Endothelial cell of umbilical vein (primary cell): Measurements from ENCODE around the gene MALRD1. TPM values are rescaled to one million over a fixed set of nuclear protein-coding genes. Genes with fewer than 3 reads are reported as not detected.

Experiments
- BruUV-seq: library from RNA; stranded (reverse); fragments of 400-500 nt; replicated peaks from 2 replicates; lab custom pipeline; 2021; lab: Mats Ljungman, UMichigan
- CTCF ChIA-PET: fragments of 300-600, 350-600 bp; sonication (Branson Sonifier 250); formaldehyde crosslinking; loops from one replicate; lab custom pipeline; 2021; ENCODE audit warnings: antibody characterized with exemption, inconsistent platforms; lab: Charles Lee
- POLR2A ChIA-PET: fragments of 300-600, 350-600 bp; sonication (Branson Sonifier 250); formaldehyde crosslinking; loops from one replicate; lab custom pipeline; 2021; ENCODE audit warnings: antibody characterized with exemption, inconsistent platforms; lab: Charles Lee
- DNase-seq: peaks from one replicate; pipeline ENCODE4 v3.0.0-alpha.2; 2011; ENCODE audit warnings: low read depth, low spot score
- FAIRE-seq: peaks from 2 replicates; lab custom pipeline; 2011; peaks lifted over from hg19 to GRCh38; lab: Jason Lieb, UNC
- H2AFZ ChIP-seq: 2 replicates; pipeline ENCODE4 v1.6.0; 2012; ENCODE audit warnings: low read depth, low read length, control low read depth, inconsistent platforms
- H3K27ac ChIP-seq: 2 replicates; pipeline ENCODE4 v1.5.1; 2011; ENCODE audit warnings: low read depth, mild to moderate bottlenecking, control low read depth, low read length, moderate library complexity; ENCODE audit not compliant: insufficient read depth
- H3K27me3 ChIP-seq, 2 experiments: 2 replicates each; pipeline versions ENCODE4 v1.6.0 to v1.6.1; 2011; ENCODE audit warnings: low read length in 2 of 2, mixed read lengths in 1 of 2; ENCODE audit not compliant: control insufficient read depth in 2 of 2, insufficient read depth in 2 of 2
- H3K36me3 ChIP-seq, 2 experiments: 2 replicates in 1 of 2; 3 replicates in 1 of 2; pipeline ENCODE4 v1.5.1; 2011; ENCODE audit warnings: low read length in 2 of 2, mild to moderate bottlenecking in 1 of 2, moderate library complexity in 1 of 2; ENCODE audit not compliant: control insufficient read depth in 2 of 2, insufficient read depth in 2 of 2; ENCODE audit errors: extremely low read depth in 1 of 2
- H3K4me1 ChIP-seq: 3 replicates; pipeline ENCODE4 v1.5.1; 2011; ENCODE audit warnings: mild to moderate bottlenecking, low read length; ENCODE audit not compliant: control insufficient read depth, insufficient read depth; ENCODE audit errors: extremely low read depth
- H3K4me2 ChIP-seq: 2 replicates; pipeline ENCODE4 v1.6.1; 2011; ENCODE audit warnings: low read length, control low read depth, mixed read lengths; ENCODE audit not compliant: insufficient read depth
- H3K4me3 ChIP-seq, 3 experiments: fragments of 200-600 bp in 1 of 3; sonication (generic), shearing (Covaris generic) in 1 of 3; replicated peaks in 1 of 3; 2 replicates each; pipeline ENCODE4 v1.5.1; 2011 to 2016; ENCODE audit warnings: control low read depth in 3 of 3, low read length in 3 of 3, mild to moderate bottlenecking in 2 of 3, inconsistent platforms in 1 of 3, low read depth in 1 of 3, moderate library complexity in 1 of 3; ENCODE audit not compliant: insufficient read depth in 1 of 3
- H3K79me2 ChIP-seq: 2 replicates; pipeline ENCODE4 v1.6.0; 2012; ENCODE audit warnings: low read length, inconsistent platforms; ENCODE audit not compliant: control insufficient read depth, insufficient read depth
- H3K9ac ChIP-seq: replicated peaks from 2 replicates; pipeline ENCODE3; 2011; ENCODE audit warnings: low read length, control low read depth; ENCODE audit not compliant: insufficient read depth; ENCODE audit errors: extremely low read depth
- H3K9me1 ChIP-seq: replicated peaks from 3 replicates; pipeline ENCODE4 v1.6.0; 2011; ENCODE audit warnings: mild to moderate bottlenecking, low read length; ENCODE audit not compliant: control insufficient read depth, insufficient read depth; ENCODE audit errors: extremely low read depth
- H3K9me3 ChIP-seq: replicated peaks from 2 replicates; pipeline ENCODE4 v1.5.1; 2012; ENCODE audit warnings: low read length, inconsistent platforms; ENCODE audit not compliant: control insufficient read depth, insufficient read depth
- H4K20me1 ChIP-seq: replicated peaks from 2 replicates; pipeline ENCODE3; 2011; ENCODE audit warnings: mild to moderate bottlenecking, low read length; ENCODE audit not compliant: control insufficient read depth, insufficient read depth; ENCODE audit errors: extremely low read depth
- CTCF ChIP-seq, 2 donors: IDR thresholded peaks; 1 replicate in 1 of 2; 2 replicates in 1 of 2; pipeline ENCODE4 v1.5.1; 2011; ENCODE audit warnings: low read length in 2 of 2, mild to moderate bottlenecking in 2 of 2, moderate library complexity in 2 of 2, control low read depth in 1 of 2, inconsistent platforms in 1 of 2, low read depth in 1 of 2; ENCODE audit not compliant: insufficient read depth in 1 of 2; ENCODE audit errors: extremely low read depth in 1 of 2
- FOS ChIP-seq: IDR thresholded peaks from 2 replicates; pipeline ENCODE4 v1.6.1; 2011; ENCODE audit warnings: mild to moderate bottlenecking, low read length, moderate library complexity, borderline replicate concordance; ENCODE audit not compliant: insufficient read depth
- GATA2 ChIP-seq: IDR thresholded peaks from 2 replicates; pipeline ENCODE4 v1.7.0; 2011; ENCODE audit warnings: low read depth, mild to moderate bottlenecking, moderate library complexity, mixed read lengths, low read length; ENCODE audit not compliant: insufficient read length, insufficient read depth
- JUN ChIP-seq: IDR thresholded peaks from 2 replicates; pipeline ENCODE4 v1.6.1; 2011; ENCODE audit warnings: borderline replicate concordance, low read depth; ENCODE audit not compliant: insufficient read length, insufficient read depth
- POLR2A ChIP-seq: IDR thresholded peaks from 2 replicates; pipeline ENCODE4 v1.6.1; 2012; ENCODE audit warnings: low read depth, mild to moderate bottlenecking, control low read depth, low read length
- POLR2AphosphoS5 ChIP-seq: IDR thresholded peaks from 2 replicates; pipeline ENCODE4 v1.6.1; 2012; ENCODE audit warnings: low read depth, mild to moderate bottlenecking, control low read depth, low read length, moderate library complexity; ENCODE audit not compliant: insufficient read depth
- dilution Hi-C: fragments of 300-500 bp; cut with MboI; formaldehyde crosslinking; loops from one replicate; pipeline ENCODE4 v1.15.0; 2019; ENCODE audit warnings: low sequenced_read_pairs; ENCODE audit not compliant: extremely low pct_ligation_motif_present
- intact Hi-C: fragments of 100-400 bp; cut with micrococcal nuclease; formaldehyde crosslinking; loops from one replicate; pipeline ENCODE4 v1.10.0; 2022
- polyA plus RNA-seq, 4 experiments: library from polyadenylated mRNA; depleted of rRNA in 3 of 4; stranded (reverse) in 3 of 4; unstranded in 1 of 4; fragments of >200 nt; gene quantifications; 2 replicates each; pipeline versions ENCODE4 v1.2.1 to v1.2.3, GENCODE V29; 2011 to 2012; ENCODE audit warnings: missing spikeins in 1 of 4
- total RNA-seq: library from RNA; stranded (reverse); gene quantifications from 2 replicates; pipeline ENCODE4 v1.2.3, GENCODE V29; 2021

MALRD1 gene
- total and polyA plus RNA-seq, 2 donors (not counting 3 experiments of a cell fraction or from before 2014, with no cell fraction given): not detected

DNA sequence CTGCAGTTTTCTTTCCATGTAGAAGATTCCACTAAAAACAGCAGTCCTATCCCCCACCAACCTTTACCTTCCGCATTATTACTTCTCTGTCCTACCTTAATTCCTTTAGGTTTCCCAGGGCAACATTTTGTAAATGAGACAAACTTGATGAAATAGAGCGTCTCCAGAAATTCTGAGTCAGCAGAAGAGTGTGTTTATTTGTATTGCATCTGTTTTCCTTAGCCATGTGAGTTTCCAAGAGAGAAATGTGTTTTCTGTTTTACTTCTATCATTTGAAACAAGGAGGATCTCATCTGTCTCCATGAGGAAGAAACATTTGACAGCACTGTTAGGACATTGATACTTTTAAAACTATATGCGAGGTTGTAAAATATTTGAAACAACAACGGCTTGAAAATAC is 523.5 kb downstream of the MALRD1 start:
- dilution Hi-C loops: no loop called here

More for the DNA sequence above, 523.5 kb downstream of the MALRD1 start:
- Histone ChIP-seq H3K27ac (no peak overlapping the region), H3K4me3 (no peak overlapping the region), H3K4me2 (no peak overlapping the region), H3K79me2 (no peaks in the 10 kb centered on the region), H3K9me1 (no peaks in the 10 kb centered on the region), H3K27me3 (no peaks in the 10 kb centered on the region), H3K36me3 (no peaks in the 10 kb centered on the region), H3K9ac (no peak overlapping the region), H4K20me1 (no peaks in the 10 kb centered on the region), H3K4me1 (no peaks in the 10 kb centered on the region), H2AFZ (no peak overlapping the region), H3K9me3 (peaks cover 6% of the 10 kb centered on the region)
- no peak for DNase-seq
- CTCF ChIA-PET: no interaction called here
- BruUV-seq: no TSS peak
- intact Hi-C loops: no loop called here
- TF ChIP-seq FOS: no peak
- no peak for TF ChIP-seq JUN
- no peak for TF ChIP-seq CTCF (IDR thresholded peaks at IDR 0.05; ENCODE audit: extremely low read depth in 1 of 2, insufficient read depth in 1 of 2, low read depth in 1 of 2, low read length in 2 of 2)
- no peak for TF ChIP-seq POLR2AphosphoS5
- no peak for TF ChIP-seq GATA2
- TF ChIP-seq POLR2A: no peak
- FAIRE-seq: no peak
- POLR2A ChIA-PET: no interaction called here
